GM10266 (cell line): ENCODE results near the gene CMIP.

Experiments used
- DNase-seq: peaks from one replicate; pipeline ENCODE4 v3.0.0; 2012; ENCODE audit errors: extremely low spot score
- CTCF ChIP-seq: IDR thresholded peaks from 2 replicates; pipeline ENCODE4 v1.5.1; 2012; ENCODE audit warnings: mild to moderate bottlenecking, low read depth; ENCODE audit not compliant: control insufficient read depth, insufficient read depth; ENCODE audit errors: missing control alignments

Gene CMIP

GRCh38 chr16:81620796-81621195 is 176.2 kb downstream of the CMIP start:
- TF ChIP-seq CTCF, result no peak
- DNase-seq, result no peak

GRCh38 chr16:81621496-81621895 is 176.9 kb downstream of the CMIP start:
- no peak for DNase-seq
- no peak for TF ChIP-seq CTCF

- DNase-seq, result peak; percentile 66
- TF ChIP-seq CTCF, result peak; percentile 76
Measured at GRCh38 chr16:81623365-81624102, 178.9 kb downstream of the CMIP start.

- DNase-seq, result no peak
- TF ChIP-seq CTCF, result no peak
Measured at GRCh38 chr16:81624403-81624759, 179.8 kb downstream of the CMIP start.

- TF ChIP-seq CTCF, result no peak
Measured at GRCh38 chr16:81624760-81625543, 180.3 kb downstream of the CMIP start.

GRCh38 chr16:81625544-81626153 is 181.0 kb downstream of the CMIP start:
- TF ChIP-seq CTCF, result no peak
- peak; percentile 82 for DNase-seq

More at GRCh38 chr16:81624760-81625543, 180.3 kb downstream of the CMIP start:
- no peak for DNase-seq
